Measurements from ENCODE around the gene FERD3L.

The FERD3L gene

GRCh38 chr7:19133390-19133789 is 11.8 kb downstream of the FERD3L start:
- H2BK120ac ChIP-seq (ENCODE audit: low read depth, low read length), result no peak overlapping the region
- no peak overlapping the region for H3K18ac ChIP-seq (ENCODE audit: low read length)
- no peak overlapping the region for H3K9ac ChIP-seq (ENCODE audit: low read depth, low read length, poor library complexity)
- H3K36me3 ChIP-seq (replicated peaks in 1 of 2; ENCODE audit: control insufficient read depth in 2 of 2, insufficient read depth in 2 of 2, low read length in 2 of 2), result no peaks in the 10 kb centered on the region
- H4K8ac ChIP-seq (ENCODE audit: low read depth, low read length), result no peak overlapping the region
- H2AK5ac ChIP-seq (ENCODE audit: low read depth, low read length), result no peak overlapping the region
- H2BK5ac ChIP-seq (ENCODE audit: low read length), result no peak overlapping the region
- no CpG with 5 or more reads among the region's 4 CpGs for WGBS, 2 donors (ENCODE audit: extremely low coverage in 2 of 2, insufficient read length in 2 of 2, insufficient replicate concordance in 1 of 2)
- H3K4ac ChIP-seq (ENCODE audit: low read length), result no peak overlapping the region
- H3K27ac ChIP-seq (replicated peaks; ENCODE audit: low read length), result no peak overlapping the region
- no peak overlapping the region for H2BK15ac ChIP-seq (ENCODE audit: low read length)
- no peaks in the 10 kb centered on the region for H3K4me1 ChIP-seq (ENCODE audit: control insufficient read depth in 2 of 2, insufficient read depth in 1 of 2, low read depth in 1 of 2, low read length in 2 of 2)
- no peak overlapping the region for H2AFZ ChIP-seq (ENCODE audit: low read length)
- H3K4me3 ChIP-seq (ENCODE audit: low read length in 2 of 2), result no peak overlapping the region
- H3K14ac ChIP-seq (ENCODE audit: low read length), result no peak overlapping the region
- H3K27me3 ChIP-seq (ENCODE audit: control insufficient read depth in 3 of 3, insufficient read depth in 3 of 3, low read depth in 1 of 3, low read length in 3 of 3), result peaks cover 0 to 4% (median 0%) of the 10 kb centered on the region in 3 experiments
- H4K91ac ChIP-seq (ENCODE audit: low read depth, low read length, poor library complexity), result no peak overlapping the region
- no peak for DNase-seq (ENCODE audit: low spot score)
- H3K23ac ChIP-seq (ENCODE audit: low read depth, low read length, poor library complexity), result no peak overlapping the region
- no peak overlapping the region for H2BK12ac ChIP-seq (ENCODE audit: low read length)
- no peak overlapping the region for H3K4me2 ChIP-seq (ENCODE audit: insufficient read depth, low read length, poor library complexity, severe bottlenecking)
- H3K9me3 ChIP-seq (replicated peaks in 1 of 2; ENCODE audit: control insufficient read depth in 2 of 2, insufficient read depth in 1 of 2, low read depth in 1 of 2, low read length in 2 of 2), result no peaks in the 10 kb centered on the region
- no peaks in the 10 kb centered on the region for H3K79me1 ChIP-seq (ENCODE audit: low read depth, low read length)

GRCh38 chr7:19128856-19129255 is 16.4 kb downstream of the FERD3L start:
- H4K91ac ChIP-seq (ENCODE audit: low read depth, low read length, poor library complexity), result no peak overlapping the region

DNA sequence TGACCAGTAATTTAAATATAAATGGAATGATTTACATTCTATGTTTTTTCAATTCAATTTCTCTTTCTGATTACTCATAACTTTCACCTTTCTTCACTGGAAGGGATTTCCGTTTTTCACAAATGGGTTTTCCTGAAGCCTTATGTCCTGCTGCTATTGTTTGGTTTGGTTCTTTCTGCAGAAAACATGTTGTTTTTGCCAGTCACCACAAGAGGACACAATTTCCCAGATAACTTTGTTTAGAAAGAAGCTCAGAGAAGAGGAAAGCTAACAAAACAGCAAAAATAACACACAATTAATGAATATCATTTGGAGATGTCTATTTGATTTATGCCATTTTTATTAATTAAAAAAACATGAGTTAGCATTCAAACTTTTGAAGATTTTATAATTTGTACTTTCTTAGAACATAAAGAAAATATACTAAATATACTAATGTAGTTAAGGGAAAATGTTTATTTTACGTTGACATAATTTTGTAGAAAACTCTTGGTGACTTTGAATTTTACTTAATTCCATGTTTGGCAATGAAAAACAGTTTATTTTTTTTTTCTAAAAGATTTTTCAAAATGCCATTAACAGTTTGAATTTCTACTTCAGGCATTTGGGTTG is 23.1 kb downstream of the FERD3L start:
- no peak overlapping the region for H3K18ac ChIP-seq (ENCODE audit: low read length)
- no peak overlapping the region for H2AFZ ChIP-seq (ENCODE audit: low read length)
- H2BK5ac ChIP-seq (ENCODE audit: low read length), result no peak overlapping the region
- H3K4me2 ChIP-seq (ENCODE audit: insufficient read depth, low read length, poor library complexity, severe bottlenecking), result no peak overlapping the region
- no peak overlapping the region for H2AK5ac ChIP-seq (ENCODE audit: low read depth, low read length)
- no peak overlapping the region for H3K23ac ChIP-seq (ENCODE audit: low read depth, low read length, poor library complexity)
- no peak overlapping the region for H4K91ac ChIP-seq (ENCODE audit: low read depth, low read length, poor library complexity)
- H3K27me3 ChIP-seq (ENCODE audit: control insufficient read depth in 3 of 3, insufficient read depth in 3 of 3, low read depth in 1 of 3, low read length in 3 of 3), result peaks cover 12 to 40% (median 37%) of the 10 kb centered on the region in 3 experiments
- DNase-seq (ENCODE audit: low spot score), result no peak
- no peaks in the 10 kb centered on the region for H3K9me3 ChIP-seq (replicated peaks in 1 of 2; ENCODE audit: control insufficient read depth in 2 of 2, insufficient read depth in 1 of 2, low read depth in 1 of 2, low read length in 2 of 2)
- no peak overlapping the region for H3K14ac ChIP-seq (ENCODE audit: low read length)
- peaks cover 0 to 3% of the 10 kb centered on the region in 2 donors for H3K4me1 ChIP-seq (ENCODE audit: control insufficient read depth in 2 of 2, insufficient read depth in 1 of 2, low read depth in 1 of 2, low read length in 2 of 2)
- H3K36me3 ChIP-seq (replicated peaks in 1 of 2; ENCODE audit: control insufficient read depth in 2 of 2, insufficient read depth in 2 of 2, low read length in 2 of 2), result no peaks in the 10 kb centered on the region
- no peak overlapping the region for H3K27ac ChIP-seq (replicated peaks; ENCODE audit: low read length)
- H2BK15ac ChIP-seq (ENCODE audit: low read length), result no peak overlapping the region
- no peak overlapping the region for H3K9ac ChIP-seq (ENCODE audit: low read depth, low read length, poor library complexity)
- no peaks in the 10 kb centered on the region for H3K79me1 ChIP-seq (ENCODE audit: low read depth, low read length)
- H3K4me3 ChIP-seq (ENCODE audit: low read length in 2 of 2), result no peak overlapping the region
- no CpG with 5 or more reads among the region's 2 CpGs for WGBS, 2 donors (ENCODE audit: extremely low coverage in 2 of 2, insufficient read length in 2 of 2, insufficient replicate concordance in 1 of 2)
- H2BK120ac ChIP-seq (ENCODE audit: low read depth, low read length), result no peak overlapping the region
- H4K8ac ChIP-seq (ENCODE audit: low read depth, low read length), result no peak overlapping the region
- H2BK12ac ChIP-seq (ENCODE audit: low read length), result no peak overlapping the region
- H3K4ac ChIP-seq (ENCODE audit: low read length), result no peak overlapping the region

More at GRCh38 chr7:19128856-19129255, 16.4 kb downstream of the FERD3L start:
- Histone ChIP-seq H3K9me3 (replicated peaks in 1 of 2; ENCODE audit: control insufficient read depth in 2 of 2, insufficient read depth in 1 of 2, low read depth in 1 of 2, low read length in 2 of 2) (no peaks in the 10 kb centered on the region), H2AK5ac (ENCODE audit: low read depth, low read length) (no peak overlapping the region), H3K27me3 (ENCODE audit: control insufficient read depth in 3 of 3, insufficient read depth in 3 of 3, low read depth in 1 of 3, low read length in 3 of 3) (peaks cover 0 to 6% (median 0%) of the 10 kb centered on the region in 3 experiments), H2AFZ (ENCODE audit: low read length) (no peak overlapping the region), H3K36me3 (replicated peaks in 1 of 2; ENCODE audit: control insufficient read depth in 2 of 2, insufficient read depth in 2 of 2, low read length in 2 of 2) (no peaks in the 10 kb centered on the region), H3K9ac (ENCODE audit: low read depth, low read length, poor library complexity) (no peak overlapping the region), H3K18ac (ENCODE audit: low read length) (no peak overlapping the region), H4K8ac (ENCODE audit: low read depth, low read length) (no peak overlapping the region), H2BK12ac (ENCODE audit: low read length) (no peak overlapping the region), H3K14ac (ENCODE audit: low read length) (no peak overlapping the region), H3K23ac (ENCODE audit: low read depth, low read length, poor library complexity) (no peak overlapping the region), H3K4me1 (ENCODE audit: control insufficient read depth in 2 of 2, insufficient read depth in 1 of 2, low read depth in 1 of 2, low read length in 2 of 2) (no peaks in the 10 kb centered on the region), H3K27ac (replicated peaks; ENCODE audit: low read length) (no peak overlapping the region), H2BK5ac (ENCODE audit: low read length) (no peak overlapping the region), H3K4me2 (ENCODE audit: insufficient read depth, low read length, poor library complexity, severe bottlenecking) (no peak overlapping the region), H2BK15ac (ENCODE audit: low read length) (no peak overlapping the region), H2BK120ac (ENCODE audit: low read depth, low read length) (no peak overlapping the region), H3K79me1 (ENCODE audit: low read depth, low read length) (no peaks in the 10 kb centered on the region), H3K4me3 (ENCODE audit: low read length in 2 of 2) (no peak overlapping the region), H3K4ac (ENCODE audit: low read length) (no peak overlapping the region)
- DNase-seq (ENCODE audit: low spot score), result no peak
- no CpG with 5 or more reads among the region's 1 CpG for WGBS, 2 donors (ENCODE audit: extremely low coverage in 2 of 2, insufficient read length in 2 of 2, insufficient replicate concordance in 1 of 2)

GRCh38 chr7:19119870-19120486 is 25.2 kb downstream of the FERD3L start:
- DNase-seq (ENCODE audit: low spot score), result no peak
- H3K4me2 ChIP-seq (ENCODE audit: insufficient read depth, low read length, poor library complexity, severe bottlenecking), result no peak overlapping the region
- no peak overlapping the region for H2BK120ac ChIP-seq (ENCODE audit: low read depth, low read length)
- WGBS, 2 donors (ENCODE audit: extremely low coverage in 2 of 2, insufficient read length in 2 of 2, insufficient replicate concordance in 1 of 2), result no CpG with 5 or more reads among the region's 10 CpGs
- no peak overlapping the region for H3K9ac ChIP-seq (ENCODE audit: low read depth, low read length, poor library complexity)
- no peaks in the 10 kb centered on the region for H3K36me3 ChIP-seq (replicated peaks in 1 of 2; ENCODE audit: control insufficient read depth in 2 of 2, insufficient read depth in 2 of 2, low read length in 2 of 2)
- no peak overlapping the region for H2BK12ac ChIP-seq (ENCODE audit: low read length)
- peaks cover 21 to 58% (median 52%) of the 10 kb centered on the region in 3 experiments for H3K27me3 ChIP-seq (ENCODE audit: control insufficient read depth in 3 of 3, insufficient read depth in 3 of 3, low read depth in 1 of 3, low read length in 3 of 3)
- no peak overlapping the region for H4K91ac ChIP-seq (ENCODE audit: low read depth, low read length, poor library complexity)
- no peaks in the 10 kb centered on the region for H3K9me3 ChIP-seq (replicated peaks in 1 of 2; ENCODE audit: control insufficient read depth in 2 of 2, insufficient read depth in 1 of 2, low read depth in 1 of 2, low read length in 2 of 2)
- no peak overlapping the region for H3K27ac ChIP-seq (replicated peaks; ENCODE audit: low read length)
- peaks cover 0 to 10% of the 10 kb centered on the region in 2 donors for H3K4me1 ChIP-seq (ENCODE audit: control insufficient read depth in 2 of 2, insufficient read depth in 1 of 2, low read depth in 1 of 2, low read length in 2 of 2)
- H4K8ac ChIP-seq (ENCODE audit: low read depth, low read length), result no peak overlapping the region
- no peak overlapping the region for H3K14ac ChIP-seq (ENCODE audit: low read length)
- H2AK5ac ChIP-seq (ENCODE audit: low read depth, low read length), result no peak overlapping the region
- H3K79me1 ChIP-seq (ENCODE audit: low read depth, low read length), result no peaks in the 10 kb centered on the region
- no peak overlapping the region for H2BK5ac ChIP-seq (ENCODE audit: low read length)
- no peak overlapping the region for H2BK15ac ChIP-seq (ENCODE audit: low read length)
- no peak overlapping the region for H2AFZ ChIP-seq (ENCODE audit: low read length)
- H3K4ac ChIP-seq (ENCODE audit: low read length), result no peak overlapping the region
- no peak overlapping the region for H3K18ac ChIP-seq (ENCODE audit: low read length)
- no peak overlapping the region for H3K23ac ChIP-seq (ENCODE audit: low read depth, low read length, poor library complexity)
- H3K4me3 ChIP-seq (ENCODE audit: low read length in 2 of 2), result no peak overlapping the region

Measured in neuronal stem cell (in vitro differentiated cells).